ENCODE measurements around the gene MICU1. TPM values are rescaled to one million over a fixed set of nuclear protein-coding genes. Genes with fewer than 3 reads are reported as not detected.

Gene MICU1
- total RNA-seq, 2 experiments from 2014 or later, result 27.2 to 33.6 TPM

DNA sequence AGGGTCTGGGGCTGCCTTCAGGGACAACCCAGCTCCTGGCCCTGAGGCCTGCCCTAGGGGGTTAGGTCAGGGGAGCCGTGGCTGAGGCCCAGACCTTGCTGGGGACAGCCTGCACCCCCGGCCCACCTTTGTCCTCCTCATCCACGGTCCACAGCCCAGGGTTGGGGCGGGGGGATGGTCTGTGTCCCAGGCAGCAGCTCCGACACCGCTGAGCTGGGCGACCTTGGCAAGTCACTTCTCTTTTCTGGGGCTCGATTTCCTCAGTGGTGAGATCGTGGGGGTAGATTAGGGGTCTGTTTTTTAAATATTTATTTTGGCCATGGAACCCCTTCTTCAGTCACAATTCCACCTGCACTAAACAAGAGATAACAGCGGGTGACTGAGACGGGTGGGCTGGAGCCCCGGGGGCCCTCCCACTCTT is 302.1 kb downstream of the MICU1 start:
- no peaks in the 10 kb centered on the region for H4K20me1 ChIP-seq (ENCODE audit: insufficient read depth, low read length)
- BruUV-seq (replicated peaks), result no TSS peak
- intact Hi-C loops (cut with micrococcal nuclease; ENCODE audit: unreplicated experiment), result no loop called here
- no peaks in the 10 kb centered on the region for H3K79me2 ChIP-seq (ENCODE audit: insufficient read depth, low read depth, low read length)
- TF ChIP-seq, protein P1, sequence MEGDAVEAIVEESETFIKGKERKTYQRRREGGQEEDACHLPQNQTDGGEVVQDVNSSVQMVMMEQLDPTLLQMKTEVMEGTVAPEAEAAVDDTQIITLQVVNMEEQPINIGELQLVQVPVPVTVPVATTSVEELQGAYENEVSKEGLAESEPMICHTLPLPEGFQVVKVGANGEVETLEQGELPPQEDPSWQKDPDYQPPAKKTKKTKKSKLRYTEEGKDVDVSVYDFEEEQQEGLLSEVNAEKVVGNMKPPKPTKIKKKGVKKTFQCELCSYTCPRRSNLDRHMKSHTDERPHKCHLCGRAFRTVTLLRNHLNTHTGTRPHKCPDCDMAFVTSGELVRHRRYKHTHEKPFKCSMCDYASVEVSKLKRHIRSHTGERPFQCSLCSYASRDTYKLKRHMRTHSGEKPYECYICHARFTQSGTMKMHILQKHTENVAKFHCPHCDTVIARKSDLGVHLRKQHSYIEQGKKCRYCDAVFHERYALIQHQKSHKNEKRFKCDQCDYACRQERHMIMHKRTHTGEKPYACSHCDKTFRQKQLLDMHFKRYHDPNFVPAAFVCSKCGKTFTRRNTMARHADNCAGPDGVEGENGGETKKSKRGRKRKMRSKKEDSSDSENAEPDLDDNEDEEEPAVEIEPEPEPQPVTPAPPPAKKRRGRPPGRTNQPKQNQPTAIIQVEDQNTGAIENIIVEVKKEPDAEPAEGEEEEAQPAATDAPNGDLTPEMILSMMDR (conservative IDR thresholded peaks at IDR 0.05; ENCODE audit: low read length), result no peak
- ChIA-PET CTCF (ENCODE audit: unreplicated experiment) (interaction anchor here (1.2 kb wide), 1 partner anchor 49 kb away, joined by 4 read pairs; the partner anchor contains the start of gene DDIT4), POLR2A (interaction anchor here (0.9 to 6.4 kb wide), 2 partner anchors 10 to 26 kb away, joined by 4 to 91 read pairs; no protein-coding TSS in a partner anchor)
- H3K36me3 ChIP-seq (ENCODE audit: insufficient read depth, low read length), result no peaks in the 10 kb centered on the region
- no peak overlapping the region for H2AFZ ChIP-seq (ENCODE audit: low read length)
- peaks cover 64% of the 10 kb centered on the region for H3K4me1 ChIP-seq (ENCODE audit: insufficient read depth, low read length, poor library complexity, severe bottlenecking)
- H3K27ac ChIP-seq (ENCODE audit: low read depth, low read length, poor library complexity, severe bottlenecking), result no peak overlapping the region
- H3K9me2 ChIP-seq (ENCODE audit: insufficient read depth, low read length), result no peaks in the 10 kb centered on the region
- no peaks in the 10 kb centered on the region for H3K9me3 ChIP-seq (ENCODE audit: low read length)
- H3K4me3 ChIP-seq (ENCODE audit: low read depth, low read length, poor library complexity, severe bottlenecking), result no peak overlapping the region
- no peak for DNase-seq (ENCODE audit: low spot score)
- peak overlapping the region; percentile 17; the same call in 1 of the 2 replicates for H3K4me2 ChIP-seq (ENCODE audit: low read length)

DNA sequence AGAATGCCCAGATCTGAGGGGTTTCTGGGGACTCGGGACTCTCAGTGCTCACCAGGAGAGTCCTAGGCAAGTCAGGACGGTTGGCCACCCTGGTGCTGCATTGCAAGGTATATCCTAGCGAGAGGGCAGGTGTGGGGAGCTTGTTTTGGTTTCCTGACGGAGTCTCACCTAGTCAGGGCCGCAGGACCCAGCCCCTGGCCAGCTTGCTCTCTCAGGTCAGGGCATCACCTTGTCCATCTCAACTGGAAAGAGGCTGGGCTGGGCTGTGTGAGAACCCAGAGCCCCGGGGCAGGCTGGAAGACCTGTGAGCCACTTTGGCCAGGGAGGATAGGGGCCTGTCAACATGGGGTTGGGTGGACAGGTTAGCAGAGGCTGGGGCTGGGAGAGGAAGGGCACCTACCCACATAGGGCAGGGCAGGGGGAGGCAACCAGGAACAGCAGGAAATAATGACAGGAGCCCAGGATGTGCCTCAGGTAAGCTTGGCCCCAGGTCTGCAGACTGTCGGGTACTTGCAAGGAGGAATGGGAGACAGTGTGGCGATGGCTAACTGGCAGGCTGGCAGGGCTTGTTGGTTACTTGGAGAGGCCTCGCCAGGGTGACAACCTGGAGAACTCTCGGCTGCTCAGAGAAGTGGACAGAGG is 302.6 kb downstream of the MICU1 start:
- ChIA-PET POLR2A (interaction anchor here (0.8 to 6.4 kb wide), 5 partner anchors 10 to 104 kb away, joined by 3 to 91 read pairs (median 4); no protein-coding TSS in a partner anchor), CTCF (ENCODE audit: unreplicated experiment) (interaction anchor here (1.2 kb wide), 1 partner anchor 49 kb away, joined by 4 read pairs; the partner anchor contains the start of gene DDIT4)
- peaks cover 64% of the 10 kb centered on the region for H3K4me1 ChIP-seq (ENCODE audit: insufficient read depth, low read length, poor library complexity, severe bottlenecking)
- peak overlapping the region; percentile 97 for H3K27ac ChIP-seq (ENCODE audit: low read depth, low read length, poor library complexity, severe bottlenecking)
- peak overlapping the region; percentile 5; the same call in 1 of the 2 replicates for H2AFZ ChIP-seq (ENCODE audit: low read length)
- H4K20me1 ChIP-seq (ENCODE audit: insufficient read depth, low read length), result no peaks in the 10 kb centered on the region
- no peaks in the 10 kb centered on the region for H3K36me3 ChIP-seq (ENCODE audit: insufficient read depth, low read length)
- no peak for DNase-seq (ENCODE audit: low spot score)
- intact Hi-C loops (cut with micrococcal nuclease; ENCODE audit: unreplicated experiment), result no loop called here
- H3K9me2 ChIP-seq (ENCODE audit: insufficient read depth, low read length), result no peaks in the 10 kb centered on the region
- H3K9me3 ChIP-seq (ENCODE audit: low read length), result no peaks in the 10 kb centered on the region
- H3K4me2 ChIP-seq (ENCODE audit: low read length), result peak overlapping the region; percentile 82
- BruUV-seq (replicated peaks), result no TSS peak
- no peaks in the 10 kb centered on the region for H3K79me2 ChIP-seq (ENCODE audit: insufficient read depth, low read depth, low read length)
- H3K4me3 ChIP-seq (ENCODE audit: low read depth, low read length, poor library complexity, severe bottlenecking), result no peak overlapping the region
- no peak for TF ChIP-seq EZH2phosphoT487 (IDR thresholded peaks at IDR 0.05; ENCODE audit: borderline replicate concordance, low read depth, low read length)
- TF ChIP-seq, protein P1 (conservative IDR thresholded peaks at IDR 0.05; ENCODE audit: low read length), result no peak

Data from OCI-LY7 (cell line).